Smooth muscle cell (in vitro differentiated cells): ENCODE measurements around the gene PIK3C3. TPM values are rescaled to one million over a fixed set of nuclear protein-coding genes. Genes with fewer than 3 reads are reported as not detected.

Experiments
- DNase-seq: peaks from one replicate; lab custom pipeline; 2025; ENCODE audit not compliant: unreplicated experiment; lab: John Stamatoyannopoulos, UW
- H2AFZ ChIP-seq: fragments of 200-600 bp; sonication (generic); 2 replicates; pipeline ENCODE4 v1.6.0; 2016; ENCODE audit warnings: antibody characterized with exemption, low read depth, mild to moderate bottlenecking
- H3F3A ChIP-seq: fragments of 200-600 bp; sonication (generic); 2 replicates; pipeline ENCODE4 v1.6.0; 2017; ENCODE audit warnings: antibody characterized with exemption, low read depth
- H3K27ac ChIP-seq: fragments of 200-600 bp; sonication (generic); 2 replicates; pipeline ENCODE4 v1.5.1; 2016; ENCODE audit warnings: low read depth, mild to moderate bottlenecking
- H3K27me3 ChIP-seq: fragments of 200-600 bp; sonication (generic); 2 replicates; pipeline ENCODE4 v1.6.1; 2016; ENCODE audit warnings: low read depth, mild to moderate bottlenecking
- H3K36me3 ChIP-seq: fragments of 200-600 bp; sonication (generic); 2 replicates; pipeline ENCODE4 v1.5.1; 2016; ENCODE audit warnings: low read depth
- H3K4me1 ChIP-seq: fragments of 200-600 bp; sonication (generic); 2 replicates; pipeline ENCODE4 v1.5.1; 2016; ENCODE audit warnings: low read depth
- H3K4me2 ChIP-seq: fragments of 200-600 bp; sonication (generic); 2 replicates; pipeline ENCODE4 v1.6.0; 2016; ENCODE audit warnings: mild to moderate bottlenecking
- H3K4me3 ChIP-seq: fragments of 200-600 bp; sonication (generic); 2 replicates; pipeline ENCODE4 v1.5.1; 2016; ENCODE audit warnings: mild to moderate bottlenecking
- H3K79me2 ChIP-seq: fragments of 200-600 bp; sonication (generic); 2 replicates; pipeline ENCODE4 v1.6.0; 2016; ENCODE audit warnings: low read depth, mild to moderate bottlenecking
- H3K9ac ChIP-seq: fragments of 200-600 bp; sonication (generic); 2 replicates; pipeline ENCODE4 v1.6.0; 2016; ENCODE audit warnings: low read depth
- H3K9me3 ChIP-seq: fragments of 200-600 bp; sonication (generic); replicated peaks from 2 replicates; pipeline ENCODE4 v1.5.1; 2016; ENCODE audit warnings: low read depth
- H4K20me1 ChIP-seq: fragments of 200-600 bp; sonication (generic); 2 replicates; pipeline ENCODE4 v1.6.0; 2016; ENCODE audit warnings: low read depth
- WGBS: methylation state at CpG from one replicate; pipeline ENCODE4 v1.1.7; 2016; ENCODE audit warnings: low lambda C conversion rate; 5-methylcytosine and 5-hydroxymethylcytosine counted together
- polyA plus RNA-seq: library from polyadenylated mRNA; unstranded; fragments of >200 nt; fragmentation: Nextera tagmentation; extraction: Ambion mirVana; gene quantifications from 2 replicates; pipeline ENCODE4 v1.2.1, GENCODE V29; 2016
- total RNA-seq: library from RNA; depleted of rRNA; stranded (reverse); fragments of >200 nt; gene quantifications from 2 replicates; pipeline ENCODE4 v1.2.3, GENCODE V29; 2014
- TF ChIP-seq, protein P1 (sequence below): fragments of 200-600 bp; sonication (generic); IDR thresholded peaks from 2 replicates; pipeline ENCODE4 v1.5.1; 2017; ENCODE audit warnings: borderline replicate concordance, mild to moderate bottlenecking, antibody characterized with exemption; ENCODE audit not compliant: insufficient read depth, poor library complexity, severe bottlenecking

PIK3C3 gene
- total and polyA plus RNA-seq, 2 experiments from 2014 or later: 19.2 to 58.6 TPM

DNA sequence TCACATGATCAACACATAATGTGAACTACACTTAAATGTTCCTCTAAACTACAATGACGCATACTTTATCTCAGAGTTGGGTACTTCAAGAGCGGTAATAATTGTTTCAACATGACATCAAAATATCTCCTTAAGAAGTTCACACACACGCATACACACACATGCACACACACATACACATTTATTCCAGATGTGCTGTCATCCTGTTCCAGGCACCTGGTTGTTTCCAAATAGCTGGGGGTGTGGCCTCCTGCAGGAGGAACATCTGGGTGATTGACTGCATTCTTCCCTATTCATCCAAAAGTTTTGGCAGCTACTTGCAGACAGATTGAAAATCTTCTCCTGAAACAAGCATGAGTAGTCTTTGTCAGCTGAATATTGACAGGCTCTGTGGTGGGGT is 37.9 kb upstream of the PIK3C3 start:
- no peaks in the 10 kb centered on the region for H3K27me3 ChIP-seq
- H4K20me1 ChIP-seq: no peaks in the 10 kb centered on the region
- TF ChIP-seq, protein P1, sequence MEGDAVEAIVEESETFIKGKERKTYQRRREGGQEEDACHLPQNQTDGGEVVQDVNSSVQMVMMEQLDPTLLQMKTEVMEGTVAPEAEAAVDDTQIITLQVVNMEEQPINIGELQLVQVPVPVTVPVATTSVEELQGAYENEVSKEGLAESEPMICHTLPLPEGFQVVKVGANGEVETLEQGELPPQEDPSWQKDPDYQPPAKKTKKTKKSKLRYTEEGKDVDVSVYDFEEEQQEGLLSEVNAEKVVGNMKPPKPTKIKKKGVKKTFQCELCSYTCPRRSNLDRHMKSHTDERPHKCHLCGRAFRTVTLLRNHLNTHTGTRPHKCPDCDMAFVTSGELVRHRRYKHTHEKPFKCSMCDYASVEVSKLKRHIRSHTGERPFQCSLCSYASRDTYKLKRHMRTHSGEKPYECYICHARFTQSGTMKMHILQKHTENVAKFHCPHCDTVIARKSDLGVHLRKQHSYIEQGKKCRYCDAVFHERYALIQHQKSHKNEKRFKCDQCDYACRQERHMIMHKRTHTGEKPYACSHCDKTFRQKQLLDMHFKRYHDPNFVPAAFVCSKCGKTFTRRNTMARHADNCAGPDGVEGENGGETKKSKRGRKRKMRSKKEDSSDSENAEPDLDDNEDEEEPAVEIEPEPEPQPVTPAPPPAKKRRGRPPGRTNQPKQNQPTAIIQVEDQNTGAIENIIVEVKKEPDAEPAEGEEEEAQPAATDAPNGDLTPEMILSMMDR: no peak
- no peak overlapping the region for H3K9ac ChIP-seq
- no peak overlapping the region for H3K27ac ChIP-seq
- 92% methylated on average over 3 of the region's 3 CpGs for WGBS
- no peaks in the 10 kb centered on the region for H3K4me1 ChIP-seq
- no peaks in the 10 kb centered on the region for H3K79me2 ChIP-seq
- no peak overlapping the region for H3K4me2 ChIP-seq
- no peak for DNase-seq
- no peak overlapping the region for H3K4me3 ChIP-seq
- H3F3A ChIP-seq: no peaks in the 10 kb centered on the region
- no peaks in the 10 kb centered on the region for H3K9me3 ChIP-seq
- no peaks in the 10 kb centered on the region for H3K36me3 ChIP-seq
- H2AFZ ChIP-seq: no peak overlapping the region

DNA sequence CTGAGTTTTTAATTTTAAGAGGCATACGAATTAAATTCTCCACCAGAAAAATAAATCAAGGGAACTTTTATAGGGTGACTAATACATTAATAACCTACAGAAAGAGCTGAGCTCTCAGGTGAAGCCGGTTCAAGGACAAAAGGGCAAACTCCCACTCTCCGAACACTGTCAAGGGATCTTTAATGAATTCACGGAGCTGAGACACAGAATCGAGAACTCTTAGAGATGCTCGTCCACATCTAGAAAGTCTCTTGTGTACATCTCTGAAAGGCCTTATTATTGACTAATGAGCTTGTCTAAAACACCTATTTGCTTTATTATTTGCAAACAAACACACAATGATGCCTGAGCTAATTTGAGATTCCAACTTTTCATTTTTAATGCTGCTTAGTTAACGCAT is 33.3 kb upstream of the PIK3C3 start:
- DNase-seq: no peak
- Histone ChIP-seq H3K9me3 (no peaks in the 10 kb centered on the region), H3K36me3 (no peaks in the 10 kb centered on the region), H3K4me1 (no peaks in the 10 kb centered on the region), H4K20me1 (no peaks in the 10 kb centered on the region), H3K27ac (no peak overlapping the region), H3K27me3 (no peaks in the 10 kb centered on the region), H3K9ac (no peak overlapping the region), H3K4me3 (no peak overlapping the region), H2AFZ (no peak overlapping the region), H3K4me2 (no peak overlapping the region), H3K79me2 (no peaks in the 10 kb centered on the region), H3F3A (no peaks in the 10 kb centered on the region)
- TF ChIP-seq, protein P1: no peak
- 88% methylated on average over 7 of the region's 7 CpGs for WGBS

DNA sequence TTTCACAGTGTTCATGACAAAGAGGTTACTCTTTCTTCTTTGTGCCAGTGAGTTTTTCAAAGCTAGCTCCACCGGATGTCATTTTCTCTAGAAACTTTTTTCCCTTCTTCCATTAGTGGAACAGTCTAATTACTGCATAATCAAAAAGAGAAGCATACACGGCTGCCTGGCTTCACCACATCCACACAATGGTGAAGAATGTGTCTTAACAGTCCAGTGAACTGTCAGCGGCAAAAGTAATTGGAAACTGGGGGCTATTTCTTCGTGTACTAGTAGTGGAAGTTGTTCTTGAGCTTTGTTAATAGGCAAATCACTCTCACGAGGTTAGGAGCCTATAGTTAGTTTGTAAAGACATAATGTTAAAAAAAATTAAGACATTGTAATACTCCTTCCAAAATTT is 32.9 kb upstream of the PIK3C3 start:
- no peaks in the 10 kb centered on the region for H4K20me1 ChIP-seq
- 77% methylated on average over 5 of the region's 5 CpGs for WGBS
- TF ChIP-seq, protein P1: no peak
- no peaks in the 10 kb centered on the region for H3K36me3 ChIP-seq
- H3K4me1 ChIP-seq: no peaks in the 10 kb centered on the region
- DNase-seq: no peak
- H3K9ac ChIP-seq: no peak overlapping the region
- no peaks in the 10 kb centered on the region for H3F3A ChIP-seq
- no peaks in the 10 kb centered on the region for H3K79me2 ChIP-seq
- H3K27ac ChIP-seq: no peak overlapping the region
- no peak overlapping the region for H3K4me3 ChIP-seq
- no peak overlapping the region for H2AFZ ChIP-seq
- H3K27me3 ChIP-seq: no peaks in the 10 kb centered on the region
- H3K4me2 ChIP-seq: no peak overlapping the region
- H3K9me3 ChIP-seq: no peaks in the 10 kb centered on the region

DNA sequence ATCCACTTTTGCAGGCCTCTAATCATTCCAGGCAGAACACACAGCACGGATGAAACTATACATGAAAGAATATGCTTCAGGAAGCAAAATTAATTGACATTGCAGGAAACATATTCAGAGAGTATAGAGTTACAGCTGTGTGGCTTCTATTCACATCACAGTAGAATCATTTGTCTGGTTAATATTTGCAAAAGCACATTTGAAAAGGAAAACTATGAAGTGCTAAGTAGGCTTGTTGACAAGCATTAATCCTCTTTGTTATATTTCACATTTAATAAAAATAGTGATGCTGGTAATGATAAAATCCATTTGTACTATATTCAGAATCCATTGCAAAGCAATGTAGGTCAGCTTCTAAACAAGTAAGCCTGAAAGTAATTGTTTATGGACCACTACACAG is 32.2 kb upstream of the PIK3C3 start:
- H3K9ac ChIP-seq: no peak overlapping the region
- H3K9me3 ChIP-seq: no peaks in the 10 kb centered on the region
- H3K4me1 ChIP-seq: no peaks in the 10 kb centered on the region
- H3K27ac ChIP-seq: no peak overlapping the region
- H3K4me3 ChIP-seq: no peak overlapping the region
- no peaks in the 10 kb centered on the region for H4K20me1 ChIP-seq
- no peaks in the 10 kb centered on the region for H3K27me3 ChIP-seq
- no peak for DNase-seq
- no peak overlapping the region for H3K4me2 ChIP-seq
- no peaks in the 10 kb centered on the region for H3K36me3 ChIP-seq
- no peaks in the 10 kb centered on the region for H3F3A ChIP-seq
- TF ChIP-seq, protein P1: no peak
- H2AFZ ChIP-seq: no peak overlapping the region
- no peaks in the 10 kb centered on the region for H3K79me2 ChIP-seq
- 93% methylated on average over 1 of the region's 1 CpG for WGBS
